Trophoblast cell (in vitro differentiated cells and primary cell): ENCODE measurements around the gene TPX2.

Source experiments
- DNase-seq, 2 donors: peaks; one replicate each; pipeline ENCODE4 v3.0.0-alpha.2; 2016
- H2AFZ ChIP-seq: 2 replicates; pipeline ENCODE4 v1.6.1; 2013; ENCODE audit warnings: low read length, moderate library complexity, mild to moderate bottlenecking; ENCODE audit not compliant: insufficient read depth, poor library complexity
- H2AK5ac ChIP-seq: 2 replicates; pipeline ENCODE4 v1.6.1; 2013; ENCODE audit warnings: mild to moderate bottlenecking, low read length
- H2BK120ac ChIP-seq: 2 replicates; pipeline ENCODE4 v1.6.1; 2013; ENCODE audit warnings: low read length, mild to moderate bottlenecking, moderate library complexity; ENCODE audit not compliant: insufficient read depth, poor library complexity
- H2BK12ac ChIP-seq: 2 replicates; pipeline ENCODE4 v1.6.1; 2013; ENCODE audit warnings: mild to moderate bottlenecking, low read length, moderate library complexity
- H2BK5ac ChIP-seq: 2 replicates; pipeline ENCODE4 v1.6.1; 2013; ENCODE audit warnings: low read length, low read depth, moderate library complexity, mild to moderate bottlenecking; ENCODE audit not compliant: poor library complexity
- H3K14ac ChIP-seq: 2 replicates; pipeline ENCODE4 v1.6.1; 2013; ENCODE audit warnings: mild to moderate bottlenecking, low read length
- H3K18ac ChIP-seq: 2 replicates; pipeline ENCODE4 v1.6.1; 2013; ENCODE audit warnings: mild to moderate bottlenecking, low read length
- H3K23ac ChIP-seq: 2 replicates; pipeline ENCODE4 v1.6.1; 2013; ENCODE audit warnings: low read length
- H3K27ac ChIP-seq: 2 replicates; pipeline ENCODE4 v1.5.1; 2013; ENCODE audit warnings: low read depth, mild to moderate bottlenecking, inconsistent platforms, low read length, moderate library complexity
- H3K27me3 ChIP-seq: 2 replicates; pipeline ENCODE4 v1.6.1; 2013; ENCODE audit warnings: inconsistent platforms, mild to moderate bottlenecking, low read length, moderate library complexity; ENCODE audit not compliant: insufficient read depth
- H3K36me3 ChIP-seq, 2 experiments: 1 replicate in 1 of 2; 2 replicates in 1 of 2; pipeline ENCODE4 v1.6.1; 2013; ENCODE audit warnings: low read length in 2 of 2, mild to moderate bottlenecking in 2 of 2, moderate library complexity in 1 of 2; ENCODE audit not compliant: insufficient read depth in 2 of 2, control insufficient read depth in 1 of 2
- H3K4ac ChIP-seq: 2 replicates; pipeline ENCODE4 v1.6.1; 2013; ENCODE audit warnings: low read depth, mild to moderate bottlenecking, low read length, moderate library complexity
- H3K4me1 ChIP-seq, 2 experiments: 1 replicate in 1 of 2; 2 replicates in 1 of 2; pipeline ENCODE4 v1.6.1; 2013; ENCODE audit warnings: low read length in 2 of 2, mild to moderate bottlenecking in 2 of 2, moderate library complexity in 1 of 2; ENCODE audit not compliant: insufficient read depth in 2 of 2, control insufficient read depth in 1 of 2
- H3K4me2 ChIP-seq: 2 replicates; pipeline ENCODE4 v1.6.1; 2013; ENCODE audit warnings: inconsistent platforms, mild to moderate bottlenecking, low read length, moderate library complexity
- H3K4me3 ChIP-seq: 2 replicates; pipeline ENCODE4 v1.5.1; 2013; ENCODE audit warnings: mild to moderate bottlenecking, low read depth, low read length, inconsistent platforms
- H3K79me1 ChIP-seq: one replicate; pipeline ENCODE4 v1.6.1; 2013; ENCODE audit warnings: low read length
- H3K79me2 ChIP-seq: 2 replicates; pipeline ENCODE4 v1.6.1; 2013; ENCODE audit warnings: low read length, mild to moderate bottlenecking; ENCODE audit not compliant: control insufficient read depth, insufficient read depth, poor library complexity
- H3K9ac ChIP-seq: 2 replicates; pipeline ENCODE4 v1.6.1; 2013; ENCODE audit warnings: mild to moderate bottlenecking, low read length
- H3K9me3 ChIP-seq: 2 replicates; pipeline ENCODE4 v1.6.1; 2013; ENCODE audit warnings: low read depth, mild to moderate bottlenecking, control low read depth, inconsistent platforms, low read length; ENCODE audit not compliant: insufficient read depth
- H4K12ac ChIP-seq: 2 replicates; pipeline ENCODE4 v1.6.1; 2013; ENCODE audit warnings: low read depth, mild to moderate bottlenecking, low read length, moderate library complexity
- H4K8ac ChIP-seq: 2 replicates; pipeline ENCODE4 v1.6.1; 2013; ENCODE audit warnings: low read depth, mild to moderate bottlenecking, low read length, moderate library complexity
- H4K91ac ChIP-seq: one replicate; pipeline ENCODE4 v1.6.1; 2013; ENCODE audit warnings: low read depth, mild to moderate bottlenecking, low read length, moderate library complexity
- WGBS: extraction: QIAGEN DNeasy Blood & Tissue Kit; methylation state at CpG from one replicate; pipeline ENCODE4 v1.1.7; 2013; ENCODE audit warnings: missing lambda C conversion rate; ENCODE audit not compliant: insufficient read length, insufficient coverage; ENCODE audit errors: extremely low coverage; 5-methylcytosine and 5-hydroxymethylcytosine counted together

TPX2 gene

DNA sequence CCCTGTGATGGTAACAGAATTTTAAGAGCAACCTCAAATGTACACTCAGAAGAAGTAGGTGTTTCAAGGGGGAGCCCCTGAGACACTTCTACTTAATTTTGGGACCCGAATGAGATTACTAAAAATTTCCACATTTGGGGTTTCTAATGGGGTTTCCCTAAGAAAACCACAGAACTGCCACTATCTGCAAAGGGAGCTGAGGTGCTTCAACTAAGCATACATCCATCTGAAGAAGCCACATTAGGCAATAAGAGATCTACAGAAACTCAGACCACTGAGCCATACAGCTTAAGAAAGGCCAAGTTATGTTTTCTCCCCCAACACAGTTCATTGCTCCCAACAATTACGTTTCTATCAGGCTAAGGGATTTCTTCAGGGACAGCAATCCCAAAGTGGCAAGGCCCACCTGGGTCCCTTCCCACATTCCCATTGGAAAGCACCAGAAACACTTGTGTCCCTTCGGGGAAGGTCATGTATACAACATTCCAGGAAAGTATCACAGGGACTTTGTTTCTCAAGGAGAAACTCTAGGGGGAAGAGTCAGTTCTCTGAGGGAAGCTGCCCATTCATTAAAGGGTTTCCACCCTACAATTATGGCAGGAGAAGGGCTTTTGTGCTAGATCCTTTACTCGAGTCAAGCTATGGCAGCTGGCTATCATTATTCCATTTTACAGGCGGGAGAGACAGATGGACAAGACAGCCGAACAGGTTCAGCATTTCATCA lies 21.4 kb upstream of the TPX2 start:
- no peak overlapping the region for H3K14ac ChIP-seq
- peak overlapping the region; percentile 38 for H2BK12ac ChIP-seq
- peak overlapping the region; percentile 38 for H4K91ac ChIP-seq
- H3K79me2 ChIP-seq: peaks cover 22% of the 10 kb centered on the region
- no peak overlapping the region for H3K23ac ChIP-seq
- peaks cover 2 to 4% of the 10 kb centered on the region in 2 experiments for H3K36me3 ChIP-seq
- peaks cover 44% of the 10 kb centered on the region for H3K79me1 ChIP-seq
- no peak for DNase-seq
- H3K4ac ChIP-seq: peak overlapping the region; percentile 80
- no peak overlapping the region for H2AFZ ChIP-seq
- peak overlapping the region; percentile 15 for H3K27ac ChIP-seq
- peak overlapping the region; percentile 57 for H3K18ac ChIP-seq
- no peak overlapping the region for H3K9ac ChIP-seq
- no peak overlapping the region for H4K12ac ChIP-seq
- H3K4me3 ChIP-seq: no peak overlapping the region
- no peak overlapping the region for H3K4me2 ChIP-seq
- peak overlapping the region; percentile 7 for H2AK5ac ChIP-seq
- no peak overlapping the region for H4K8ac ChIP-seq
- no CpG with 5 or more reads among the region's 6 CpGs for WGBS
- peak overlapping the region; percentile 24 for H2BK120ac ChIP-seq
- H3K9me3 ChIP-seq: no peaks in the 10 kb centered on the region
- H2BK5ac ChIP-seq: peak overlapping the region; percentile 15
- no peaks in the 10 kb centered on the region for H3K27me3 ChIP-seq
- peaks cover 36 to 47% of the 10 kb centered on the region in 2 experiments for H3K4me1 ChIP-seq

DNA sequence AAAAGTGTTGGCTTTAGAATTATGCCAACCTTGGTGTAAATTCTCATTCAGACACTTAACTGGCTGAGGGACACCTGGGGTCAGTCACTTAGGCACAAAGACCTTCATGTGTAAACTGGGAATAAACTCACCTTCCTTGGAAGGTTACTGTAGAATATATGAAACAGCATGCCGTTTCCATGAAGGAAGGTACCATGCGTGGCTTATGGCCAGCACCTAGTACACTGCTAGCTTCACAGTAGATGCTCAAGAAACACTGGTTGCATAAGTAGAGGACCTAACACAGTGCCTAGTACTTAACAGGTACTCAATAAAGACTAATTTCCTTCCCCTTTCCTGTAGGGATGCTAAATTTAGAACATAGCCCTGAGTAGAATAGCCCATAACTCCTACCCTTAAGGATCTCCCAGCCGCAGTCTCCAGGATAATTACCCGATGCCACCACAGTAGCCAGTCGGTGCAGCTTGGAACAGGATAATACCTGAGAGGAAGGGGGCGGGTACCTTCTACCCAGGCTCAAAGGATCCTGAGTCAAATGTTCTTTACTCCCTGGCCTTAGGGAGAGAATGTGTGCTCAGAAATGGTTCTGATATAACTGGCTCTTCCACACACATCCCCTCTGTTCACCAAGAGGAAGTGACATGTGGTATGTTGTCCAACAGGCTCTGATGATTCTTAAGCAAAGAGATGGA lies 20.0 kb upstream of the TPX2 start:
- H3K18ac ChIP-seq: peak overlapping the region; percentile 10
- peak overlapping the region; percentile 82 for H3K27ac ChIP-seq
- H3K9ac ChIP-seq: no peak overlapping the region
- H3K4me1 ChIP-seq: peaks cover 31 to 40% of the 10 kb centered on the region in 2 experiments
- no peak overlapping the region for H4K8ac ChIP-seq
- H3K4ac ChIP-seq: peak overlapping the region; percentile 2
- H3K79me1 ChIP-seq: peaks cover 41% of the 10 kb centered on the region
- H3K9me3 ChIP-seq: no peaks in the 10 kb centered on the region
- no peak overlapping the region for H3K4me3 ChIP-seq
- no CpG with 5 or more reads among the region's 6 CpGs for WGBS
- H3K23ac ChIP-seq: no peak overlapping the region
- no peaks in the 10 kb centered on the region for H3K27me3 ChIP-seq
- no peak overlapping the region for H4K12ac ChIP-seq
- peak overlapping the region; percentile 18 for H3K14ac ChIP-seq
- peak overlapping the region; percentile 8 for H2BK5ac ChIP-seq
- H3K4me2 ChIP-seq: peak overlapping the region; percentile 84
- DNase-seq: peak; percentile 86 to 95
- peak overlapping the region; percentile 15 for H4K91ac ChIP-seq
- peaks cover 26% of the 10 kb centered on the region for H3K79me2 ChIP-seq
- peak overlapping the region; percentile 29 for H2AK5ac ChIP-seq
- H2BK12ac ChIP-seq: peak overlapping the region; percentile 7
- no peak overlapping the region for H2BK120ac ChIP-seq
- H3K36me3 ChIP-seq: peaks cover under 1 to 4% of the 10 kb centered on the region in 2 experiments
- H2AFZ ChIP-seq: no peak overlapping the region

DNA sequence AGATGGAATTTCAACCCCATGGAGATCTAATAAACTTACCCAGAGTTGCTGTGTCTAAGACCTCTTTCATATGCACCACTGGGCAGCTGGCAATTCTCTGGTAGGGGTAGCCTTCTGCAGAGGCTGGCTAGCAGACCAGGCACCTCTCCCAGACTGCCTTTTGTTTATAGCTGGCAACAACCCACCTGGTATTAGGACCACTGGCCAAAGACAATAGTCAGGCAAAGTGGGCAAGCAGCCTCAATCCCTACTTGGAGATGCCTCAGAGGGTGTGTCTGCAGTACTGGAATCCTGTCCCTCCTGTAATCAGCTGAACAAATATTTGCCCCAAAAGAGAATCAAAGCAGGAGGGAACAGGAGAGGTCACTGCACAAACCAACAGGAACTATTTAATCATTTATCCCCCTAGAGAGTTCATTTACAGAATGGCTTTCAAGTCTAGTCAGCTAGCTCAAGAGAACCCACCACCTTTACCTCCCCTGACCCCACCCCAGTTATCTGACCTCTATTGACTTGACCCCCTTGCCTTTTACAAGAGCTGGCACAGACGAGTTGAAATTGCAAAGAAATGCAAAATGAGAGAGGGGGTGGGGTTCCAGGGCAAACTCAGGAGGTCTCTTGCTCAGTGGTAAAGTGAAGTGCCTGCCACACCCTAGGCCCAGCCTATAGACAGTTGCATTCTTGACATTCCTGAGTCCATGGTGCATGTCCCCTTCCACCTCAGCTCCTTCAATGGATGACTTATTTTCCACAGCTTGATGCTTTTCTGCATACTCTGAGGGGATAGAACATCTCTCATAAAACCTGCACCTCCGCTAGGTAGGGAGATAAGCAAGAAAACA lies 19.2 kb upstream of the TPX2 start:
- peak overlapping the region; percentile 82 for H3K27ac ChIP-seq
- H2BK5ac ChIP-seq: peak overlapping the region; percentile 77
- H3K23ac ChIP-seq: no peak overlapping the region
- peaks cover 31 to 40% of the 10 kb centered on the region in 2 experiments for H3K4me1 ChIP-seq
- peaks cover 41% of the 10 kb centered on the region for H3K79me1 ChIP-seq
- peak overlapping the region; percentile 49 for H3K4ac ChIP-seq
- H2AK5ac ChIP-seq: peak overlapping the region; percentile 49
- H4K8ac ChIP-seq: peak overlapping the region; percentile 20
- peaks cover 25% of the 10 kb centered on the region for H3K79me2 ChIP-seq
- no peaks in the 10 kb centered on the region for H3K27me3 ChIP-seq
- H3K9me3 ChIP-seq: no peaks in the 10 kb centered on the region
- no peak overlapping the region for H3K9ac ChIP-seq
- no CpG with 5 or more reads among the region's 2 CpGs for WGBS
- peak overlapping the region; percentile 82 for H4K91ac ChIP-seq
- peak overlapping the region; percentile 22 for H3K14ac ChIP-seq
- H3K4me2 ChIP-seq: peak overlapping the region; percentile 84
- H3K4me3 ChIP-seq: no peak overlapping the region
- peak overlapping the region; percentile 71 for H2BK12ac ChIP-seq
- no peak overlapping the region for H4K12ac ChIP-seq
- H2BK120ac ChIP-seq: peak overlapping the region; percentile 49
- no peak overlapping the region for H2AFZ ChIP-seq
- peak; percentile 28 to 69 for DNase-seq
- H3K36me3 ChIP-seq: peaks cover 0 to 4% of the 10 kb centered on the region in 2 experiments
- peak overlapping the region; percentile 27 for H3K18ac ChIP-seq
